Prostate gland (tissue), 2 donors: Measurements from ENCODE around the gene PRM3.

ENCODE experiments used
- POLR2A ChIP-seq: fragments of 450-650 bp; IDR thresholded peaks from one replicate; pipeline ENCODE4 v1.6.1; 2016; ENCODE audit warnings: antibody characterized with exemption, mild to moderate bottlenecking
- POLR2AphosphoS5 ChIP-seq: sonication (generic); formaldehyde crosslinking; IDR thresholded peaks from one replicate; pipeline ENCODE4 v1.6.1; 2017; ENCODE audit warnings: antibody characterized with exemption
- TF ChIP-seq, protein P1 (sequence below), 4 experiments: fragments of 200-600 bp in 2 of 4; fragments of 450-650 bp in 2 of 4; sonication (generic) in 2 of 4; IDR thresholded peaks; 1 replicate in 3 of 4; 2 replicates in 1 of 4; pipeline ENCODE4 v1.5.1; 2016 to 2019; ENCODE audit warnings: antibody characterized with exemption in 4 of 4, mild to moderate bottlenecking in 2 of 4, moderate library complexity in 2 of 4

DNA sequence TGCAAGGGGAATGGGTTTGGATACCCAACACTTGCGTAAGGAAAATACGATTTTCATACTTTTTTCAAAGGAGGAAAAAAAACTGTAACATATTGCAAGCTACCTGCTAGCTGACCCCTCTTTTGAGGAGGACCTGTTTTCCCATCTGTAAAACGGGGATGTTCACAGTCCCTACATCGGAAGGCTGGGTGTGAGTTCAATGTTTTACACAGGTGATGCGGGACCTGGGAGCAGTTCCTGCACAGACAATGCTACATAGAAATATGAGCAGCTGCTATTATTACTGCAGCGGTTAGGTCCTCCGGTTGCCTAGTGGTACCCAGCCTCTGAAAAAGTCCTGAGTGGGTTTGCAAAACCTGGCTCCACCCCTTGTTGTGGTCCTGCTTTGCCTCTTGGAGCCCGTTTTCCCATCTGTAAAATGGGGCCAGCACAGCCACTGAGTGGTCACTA lies 20.9 kb downstream of the PRM3 start:
- TF ChIP-seq, protein P1, sequence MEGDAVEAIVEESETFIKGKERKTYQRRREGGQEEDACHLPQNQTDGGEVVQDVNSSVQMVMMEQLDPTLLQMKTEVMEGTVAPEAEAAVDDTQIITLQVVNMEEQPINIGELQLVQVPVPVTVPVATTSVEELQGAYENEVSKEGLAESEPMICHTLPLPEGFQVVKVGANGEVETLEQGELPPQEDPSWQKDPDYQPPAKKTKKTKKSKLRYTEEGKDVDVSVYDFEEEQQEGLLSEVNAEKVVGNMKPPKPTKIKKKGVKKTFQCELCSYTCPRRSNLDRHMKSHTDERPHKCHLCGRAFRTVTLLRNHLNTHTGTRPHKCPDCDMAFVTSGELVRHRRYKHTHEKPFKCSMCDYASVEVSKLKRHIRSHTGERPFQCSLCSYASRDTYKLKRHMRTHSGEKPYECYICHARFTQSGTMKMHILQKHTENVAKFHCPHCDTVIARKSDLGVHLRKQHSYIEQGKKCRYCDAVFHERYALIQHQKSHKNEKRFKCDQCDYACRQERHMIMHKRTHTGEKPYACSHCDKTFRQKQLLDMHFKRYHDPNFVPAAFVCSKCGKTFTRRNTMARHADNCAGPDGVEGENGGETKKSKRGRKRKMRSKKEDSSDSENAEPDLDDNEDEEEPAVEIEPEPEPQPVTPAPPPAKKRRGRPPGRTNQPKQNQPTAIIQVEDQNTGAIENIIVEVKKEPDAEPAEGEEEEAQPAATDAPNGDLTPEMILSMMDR (IDR thresholded peaks at IDR 0.05), result no peak
- no peak for TF ChIP-seq POLR2A
- no peak for TF ChIP-seq POLR2AphosphoS5
